ENCODE data around the gene USB1. TPM values are rescaled to one million over a fixed set of nuclear protein-coding genes. Genes with fewer than 3 reads are reported as not detected.

USB1 gene
- total RNA-seq, 1 donor from 2014 or later, result 14.9 TPM

GRCh38 chr16:58029410-58029809 lies 28.2 kb downstream of the USB1 start:
- Mint-ChIP-seq H3K9me3 (no peaks in the 10 kb centered on the region), H3K4me3 (peak overlapping the region; percentile 54), H3K27ac (peak overlapping the region; percentile 68), H3K27me3 (ENCODE audit: insufficient read depth, low read depth) (peaks cover 14% of the 10 kb centered on the region), H3K36me3 (no peaks in the 10 kb centered on the region), H3K4me1 (peaks cover 24% of the 10 kb centered on the region)
- no peak overlapping the region for H2AFZ ChIP-seq (replicated peaks)
- peaks cover 11% of the 10 kb centered on the region for H3K27me3 ChIP-seq
- peaks cover 50% of the 10 kb centered on the region for H4K20me1 ChIP-seq (ENCODE audit: low read depth)
- H3K79me2 ChIP-seq (ENCODE audit: low read depth), result peaks cover 15% of the 10 kb centered on the region
- H3F3A ChIP-seq (ENCODE audit: low read depth), result peaks cover 27% of the 10 kb centered on the region
- peak overlapping the region; percentile 10 for H3K4me2 ChIP-seq
- no peak for DNase-seq (ENCODE audit: low spot score)
- peaks cover 38% of the 10 kb centered on the region for H3K4me1 ChIP-seq
- no peak overlapping the region for H3K4me3 ChIP-seq
- H3K9ac ChIP-seq, result no peak overlapping the region
- no peaks in the 10 kb centered on the region for H3K9me3 ChIP-seq (ENCODE audit: low read depth)
- TF ChIP-seq, protein P1, sequence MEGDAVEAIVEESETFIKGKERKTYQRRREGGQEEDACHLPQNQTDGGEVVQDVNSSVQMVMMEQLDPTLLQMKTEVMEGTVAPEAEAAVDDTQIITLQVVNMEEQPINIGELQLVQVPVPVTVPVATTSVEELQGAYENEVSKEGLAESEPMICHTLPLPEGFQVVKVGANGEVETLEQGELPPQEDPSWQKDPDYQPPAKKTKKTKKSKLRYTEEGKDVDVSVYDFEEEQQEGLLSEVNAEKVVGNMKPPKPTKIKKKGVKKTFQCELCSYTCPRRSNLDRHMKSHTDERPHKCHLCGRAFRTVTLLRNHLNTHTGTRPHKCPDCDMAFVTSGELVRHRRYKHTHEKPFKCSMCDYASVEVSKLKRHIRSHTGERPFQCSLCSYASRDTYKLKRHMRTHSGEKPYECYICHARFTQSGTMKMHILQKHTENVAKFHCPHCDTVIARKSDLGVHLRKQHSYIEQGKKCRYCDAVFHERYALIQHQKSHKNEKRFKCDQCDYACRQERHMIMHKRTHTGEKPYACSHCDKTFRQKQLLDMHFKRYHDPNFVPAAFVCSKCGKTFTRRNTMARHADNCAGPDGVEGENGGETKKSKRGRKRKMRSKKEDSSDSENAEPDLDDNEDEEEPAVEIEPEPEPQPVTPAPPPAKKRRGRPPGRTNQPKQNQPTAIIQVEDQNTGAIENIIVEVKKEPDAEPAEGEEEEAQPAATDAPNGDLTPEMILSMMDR (IDR thresholded peaks at IDR 0.05), result no peak
- TF ChIP-seq EZH2 (IDR thresholded peaks at IDR 0.05), result no peak
- no peak overlapping the region for H3K27ac ChIP-seq
- H3K36me3 ChIP-seq, result no peaks in the 10 kb centered on the region

DNA sequence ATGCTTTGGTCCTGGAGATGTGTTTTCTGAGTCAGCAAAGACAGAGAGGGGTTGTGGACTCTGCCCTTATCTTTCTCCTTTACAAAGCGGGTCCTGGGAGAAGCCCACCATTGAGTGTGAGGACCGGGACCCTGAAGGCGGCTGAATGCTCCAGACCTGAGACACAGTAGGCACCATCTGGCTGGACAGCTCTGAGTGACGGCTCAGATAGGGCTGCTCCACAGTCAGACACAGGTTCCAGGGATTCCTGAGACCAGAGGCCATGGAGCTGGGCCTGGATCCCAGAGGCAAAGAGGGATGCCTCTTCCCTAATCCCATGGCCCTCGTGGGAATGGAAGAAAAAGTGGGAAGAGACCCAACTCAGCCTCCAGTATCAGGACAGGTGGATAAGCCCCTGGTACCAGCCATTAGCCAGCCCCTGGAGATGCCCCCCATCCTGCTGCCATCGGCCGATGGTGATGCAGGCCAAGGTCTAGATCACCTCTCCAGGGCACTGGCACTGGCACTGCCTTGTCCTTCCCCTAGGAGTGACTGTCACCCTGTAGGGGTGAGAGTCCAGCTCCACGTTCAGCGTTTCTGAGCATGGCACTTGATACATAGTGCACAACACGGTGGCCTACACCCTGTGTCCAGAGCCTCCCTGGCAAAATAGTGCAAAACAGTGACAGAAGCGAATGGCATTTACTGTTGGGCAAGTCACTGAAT lies 29.1 kb downstream of the USB1 start:
- no peak overlapping the region for H3K9ac ChIP-seq
- peaks cover 19% of the 10 kb centered on the region for H3F3A ChIP-seq (ENCODE audit: low read depth)
- H3K4me3 ChIP-seq, result no peak overlapping the region
- H3K79me2 ChIP-seq (ENCODE audit: low read depth), result peaks cover 15% of the 10 kb centered on the region
- H3K27ac ChIP-seq, result no peak overlapping the region
- no peak overlapping the region for H2AFZ ChIP-seq (replicated peaks)
- H3K9me3 ChIP-seq (ENCODE audit: low read depth), result no peaks in the 10 kb centered on the region
- Mint-ChIP-seq H3K27me3 (ENCODE audit: insufficient read depth, low read depth) (peaks cover 7% of the 10 kb centered on the region), H3K4me1 (peaks cover 17% of the 10 kb centered on the region), H3K9me3 (no peaks in the 10 kb centered on the region), H3K27ac (no peak overlapping the region), H3K36me3 (no peaks in the 10 kb centered on the region), H3K4me3 (no peak overlapping the region)
- H3K36me3 ChIP-seq, result no peaks in the 10 kb centered on the region
- H3K4me2 ChIP-seq, result peak overlapping the region; percentile 10
- H3K4me1 ChIP-seq, result peaks cover 34% of the 10 kb centered on the region
- no peak for DNase-seq (ENCODE audit: low spot score)
- TF ChIP-seq EZH2phosphoT487 (IDR thresholded peaks at IDR 0.05) (no peak), EZH2 (IDR thresholded peaks at IDR 0.05) (no peak)
- TF ChIP-seq, protein P1 (IDR thresholded peaks at IDR 0.05), result no peak
- H3K27me3 ChIP-seq, result peaks cover 2% of the 10 kb centered on the region
- H4K20me1 ChIP-seq (ENCODE audit: low read depth), result peaks cover 50% of the 10 kb centered on the region

- peaks cover 16% of the 10 kb centered on the region for H3F3A ChIP-seq (ENCODE audit: low read depth)
- Mint-ChIP-seq H3K4me3 (no peak overlapping the region), H3K4me1 (peaks cover 17% of the 10 kb centered on the region), H3K9me3 (no peaks in the 10 kb centered on the region), H3K27ac (no peak overlapping the region), H3K27me3 (ENCODE audit: insufficient read depth, low read depth) (peaks cover 7% of the 10 kb centered on the region), H3K36me3 (no peaks in the 10 kb centered on the region)
- no peak overlapping the region for H3K4me3 ChIP-seq
- H3K4me2 ChIP-seq, result no peak overlapping the region
- peaks cover 34% of the 10 kb centered on the region for H3K4me1 ChIP-seq
- no peaks in the 10 kb centered on the region for H3K9me3 ChIP-seq (ENCODE audit: low read depth)
- H3K79me2 ChIP-seq (ENCODE audit: low read depth), result peaks cover 9% of the 10 kb centered on the region
- DNase-seq (ENCODE audit: low spot score), result no peak
- TF ChIP-seq EZH2phosphoT487 (IDR thresholded peaks at IDR 0.05) (no peak), EZH2 (IDR thresholded peaks at IDR 0.05) (no peak)
- TF ChIP-seq, protein P1 (IDR thresholded peaks at IDR 0.05), result no peak
- peaks cover 50% of the 10 kb centered on the region for H4K20me1 ChIP-seq (ENCODE audit: low read depth)
- no peaks in the 10 kb centered on the region for H3K36me3 ChIP-seq
- no peak overlapping the region for H2AFZ ChIP-seq (replicated peaks)
- no peak overlapping the region for H3K27ac ChIP-seq
- H3K27me3 ChIP-seq, result no peaks in the 10 kb centered on the region
- no peak overlapping the region for H3K9ac ChIP-seq
Measured at GRCh38 chr16:58031016-58031800, 30.0 kb downstream of the USB1 start.
